ENCODE results near the gene P2RX4.

GRCh38 chr12:121176826-121177529 is 33.0 kb upstream of the P2RX4 start:
- no peak for TF ChIP-seq CTCF (conservative IDR thresholded peaks at IDR 0.05)
- TF ChIP-seq ZFX (IDR thresholded peaks at IDR 0.05): no peak

Measured in C4-2B (cell line).